Stimulated activated CD8-positive, alpha-beta memory T cell treated with anti-CD3 and anti-CD28 coated beads, Interleukin-15, amount 100 ng/mL, for 4 hours (primary cell): ENCODE data around the gene MANEAL.
"Not testable (repeated sequence)": the region's sequence is repeated elsewhere in the genome, so short reads cannot be mapped to it uniquely, and the experiment has no call there.

Experiments used
- DNase-seq, 2 donors: peaks; one replicate each; pipeline ENCODE4 v3.0.0-alpha.2; 2020; ENCODE audit warnings: low read depth in 2 of 2

MANEAL gene, protein sequence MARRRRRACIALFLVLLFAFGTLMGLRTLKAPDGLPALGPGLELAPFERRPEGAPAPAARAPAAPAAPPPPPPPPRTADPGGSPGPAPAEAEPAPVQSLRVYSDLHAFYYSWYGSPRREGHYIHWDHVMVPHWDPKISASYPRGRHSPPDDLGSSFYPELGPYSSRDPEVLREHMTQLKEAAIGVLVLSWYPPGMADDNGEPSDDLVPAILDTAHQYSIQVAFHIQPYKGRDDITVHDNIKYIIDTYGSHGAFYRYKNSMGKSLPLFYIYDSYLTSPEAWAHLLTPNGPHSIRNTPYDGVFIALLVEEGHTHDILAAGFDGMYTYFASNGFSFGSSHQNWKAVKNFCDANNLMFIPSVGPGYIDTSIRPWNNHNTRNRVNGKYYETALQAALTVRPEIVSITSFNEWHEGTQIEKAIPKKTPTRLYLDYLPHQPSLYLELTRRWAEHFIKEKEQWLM

DNA sequence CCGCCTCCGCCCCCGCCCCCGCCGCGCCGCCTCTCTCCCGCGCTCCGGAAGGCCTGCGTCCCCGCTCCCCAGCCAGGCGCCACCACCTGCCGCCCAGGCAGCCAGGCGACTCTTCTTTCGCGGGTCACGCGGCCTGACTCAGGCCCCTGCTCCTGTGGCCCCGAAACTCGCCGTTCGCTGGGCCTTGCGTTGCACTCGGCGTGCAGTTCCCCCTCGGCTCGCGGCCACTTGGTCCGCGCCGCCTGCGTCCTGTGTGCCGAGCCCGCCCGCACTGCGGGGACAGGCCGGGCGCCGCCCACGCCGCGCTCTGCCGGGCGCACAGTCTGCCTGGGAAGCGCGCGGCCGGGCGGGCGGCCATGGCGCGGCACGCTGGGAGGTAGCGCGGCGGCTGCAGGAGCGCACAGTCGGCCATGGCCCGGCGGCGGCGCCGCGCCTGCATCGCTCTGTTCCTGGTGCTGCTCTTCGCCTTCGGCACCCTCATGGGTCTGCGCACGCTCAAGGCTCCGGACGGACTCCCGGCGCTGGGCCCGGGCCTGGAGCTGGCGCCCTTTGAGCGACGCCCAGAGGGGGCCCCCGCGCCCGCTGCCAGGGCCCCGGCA is at the start of gene MANEAL:
MANEAL (plus strand) TSS at position 75 of the 599 bp plus-strand sequence; CDS start at position 411, 336 bp downstream.
- DNase-seq = no peak

DNA sequence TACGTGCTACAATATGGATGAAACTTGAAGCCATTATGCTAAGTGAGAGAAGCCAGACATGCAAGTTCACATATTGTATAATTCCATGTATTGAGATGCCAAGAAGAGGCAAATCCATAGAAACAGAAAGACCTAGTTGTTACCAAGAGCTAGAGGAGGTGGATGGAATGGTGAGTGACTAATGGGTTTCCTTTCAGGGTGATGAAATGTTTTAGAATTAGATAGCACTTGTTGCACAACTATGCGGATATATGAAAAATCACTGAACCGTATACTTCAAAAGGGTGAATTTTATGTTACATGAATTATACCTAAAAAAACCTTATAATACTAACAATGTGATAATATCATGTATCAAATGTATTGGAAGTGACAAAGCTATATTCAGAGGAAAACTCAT is 46.8 kb upstream of the MANEAL start:
- no peak for DNase-seq

DNA sequence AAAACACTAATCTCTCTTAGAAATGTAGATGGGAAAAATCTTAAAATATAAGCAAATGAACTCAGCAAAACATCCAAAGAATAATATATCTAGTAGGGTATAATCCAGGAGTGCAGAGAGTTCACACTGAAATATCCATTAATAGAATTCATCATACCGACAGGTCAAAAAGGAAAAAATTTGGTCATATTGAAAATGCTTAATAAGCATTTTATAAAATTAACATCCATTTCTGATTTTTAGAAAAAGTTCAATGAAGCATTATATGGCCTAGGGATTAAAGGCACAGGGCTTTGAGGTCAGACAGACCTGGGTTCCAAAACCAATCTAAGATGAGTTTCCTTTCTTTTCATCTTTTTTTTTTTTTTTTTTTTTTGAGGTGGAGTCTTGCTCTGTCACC is 45.1 kb upstream of the MANEAL start:
- DNase-seq = no peak

DNA sequence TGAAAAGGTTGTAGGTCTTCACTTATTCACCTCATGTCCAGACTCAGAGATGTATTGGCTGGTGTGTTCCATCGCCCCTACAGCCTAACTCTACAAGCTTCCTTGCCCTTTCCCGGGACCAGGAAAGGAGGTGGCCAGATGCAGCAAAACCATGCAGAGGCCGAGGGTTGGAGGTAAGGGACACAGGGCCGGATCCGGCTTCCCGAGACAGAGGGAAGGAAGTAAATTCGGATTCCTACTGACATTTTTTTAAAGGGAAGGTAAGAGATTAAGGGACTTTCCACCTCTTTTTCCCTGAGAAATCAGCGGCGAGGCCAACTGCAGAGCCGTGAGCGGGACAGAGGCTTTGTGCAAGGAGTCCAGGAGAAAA is 41.4 kb upstream of the MANEAL start:
- no peak for DNase-seq

DNA sequence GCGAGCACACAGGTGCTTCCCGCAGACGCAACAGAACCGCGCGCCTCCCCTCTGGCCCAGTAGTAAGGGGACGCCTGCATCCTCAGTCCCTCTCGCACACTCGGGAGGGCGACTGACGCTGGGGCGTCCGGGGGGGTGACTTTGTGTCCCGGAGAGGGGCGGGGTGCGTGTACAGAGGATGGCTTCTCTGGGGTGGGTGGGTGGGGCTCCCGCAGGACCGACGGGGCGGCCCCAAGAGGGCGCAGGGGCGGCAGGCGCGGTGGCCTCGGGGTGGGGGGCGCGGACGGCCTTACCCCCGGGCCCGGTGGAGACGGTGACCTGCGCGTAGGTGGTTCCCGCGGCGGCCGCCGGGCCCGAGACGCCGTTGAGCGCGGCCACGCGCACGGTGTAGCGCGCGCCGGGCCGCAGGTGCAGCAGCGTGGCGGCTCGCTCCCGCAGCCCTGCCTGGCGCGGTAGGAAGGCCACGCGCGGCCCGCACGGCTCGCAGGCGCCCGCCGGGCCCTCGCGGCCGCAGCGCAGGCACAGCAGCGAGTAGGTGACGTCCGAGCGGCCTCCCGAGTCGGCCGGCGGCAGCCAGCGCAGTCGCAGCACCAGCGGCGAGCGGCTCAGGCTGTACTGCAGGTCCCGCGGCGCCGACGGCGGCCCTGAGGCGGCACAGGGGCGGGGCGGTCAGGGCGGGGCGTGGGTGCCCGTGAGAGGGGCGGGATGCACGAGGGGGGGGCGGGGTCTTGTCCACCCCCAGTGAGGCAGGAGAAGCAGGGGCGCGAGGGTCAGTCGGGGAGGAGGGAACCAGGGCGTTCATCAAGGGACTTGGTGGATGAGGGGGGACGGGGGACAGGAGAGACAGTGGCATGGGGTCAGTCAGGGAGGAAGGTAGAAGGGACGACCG is 40.8 kb upstream of the MANEAL start:
- DNase-seq = no peak

DNA sequence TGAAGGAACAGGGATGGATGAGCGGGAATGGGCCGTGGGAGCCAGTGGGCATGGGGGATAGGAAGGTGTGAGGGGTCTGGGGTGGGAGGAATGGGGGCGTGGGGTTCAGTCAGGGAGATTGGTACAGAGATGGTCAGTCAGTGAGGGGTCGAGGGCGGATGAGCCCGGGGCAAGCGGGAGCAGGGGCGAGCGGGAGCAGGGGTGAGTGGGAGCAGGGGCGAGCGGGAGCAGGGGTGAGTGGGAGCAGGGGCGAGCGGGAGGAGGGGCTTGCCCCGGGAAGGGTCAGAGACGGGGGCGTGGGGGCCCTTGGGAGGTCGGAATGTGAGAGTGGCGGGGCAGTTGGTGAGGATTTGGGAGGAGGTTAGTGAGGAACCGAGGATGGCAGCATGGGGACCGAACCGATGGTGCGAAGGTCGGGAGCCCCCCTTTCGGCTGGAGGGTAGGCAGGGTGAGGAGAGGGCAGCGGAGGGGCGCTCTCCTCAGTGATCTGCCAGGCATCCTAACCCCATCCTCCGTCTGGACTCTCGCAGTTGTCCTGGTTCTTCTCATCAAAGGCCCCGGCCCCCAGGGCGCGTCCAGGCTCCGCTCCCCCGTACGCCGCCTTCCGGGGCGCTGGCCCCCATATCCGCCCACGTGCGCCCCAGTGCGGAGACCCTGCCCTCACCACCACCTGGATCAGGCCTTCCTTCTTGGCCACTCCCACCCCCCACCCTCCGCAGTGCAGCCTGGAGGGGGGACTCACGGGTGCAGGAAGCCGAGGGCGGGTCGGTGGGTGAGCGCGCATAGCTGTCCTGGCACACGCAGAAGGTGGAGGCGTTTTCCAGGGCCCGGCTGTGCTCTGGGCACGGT is 40.0 kb upstream of the MANEAL start:
- DNase-seq = no peak

DNA sequence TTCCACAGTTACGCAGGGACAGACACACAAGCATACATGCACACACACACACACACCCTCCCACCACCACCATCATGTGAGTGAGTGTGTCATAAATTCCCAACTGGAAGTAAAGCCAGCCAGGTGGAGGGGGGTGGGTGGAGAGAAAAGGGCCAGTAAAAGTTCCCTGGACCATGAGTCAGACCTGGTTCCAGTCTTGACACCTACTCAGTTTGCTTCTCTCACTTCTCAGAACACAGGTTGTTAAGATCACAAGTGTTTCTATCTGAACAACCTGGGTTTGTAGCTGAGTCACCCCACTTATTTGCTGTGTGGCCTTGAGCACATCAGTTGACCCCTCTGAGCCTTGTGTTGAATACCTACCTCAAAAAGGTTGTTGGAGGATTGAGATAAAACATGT is 38.4 kb upstream of the MANEAL start:
- no peak for DNase-seq

DNA sequence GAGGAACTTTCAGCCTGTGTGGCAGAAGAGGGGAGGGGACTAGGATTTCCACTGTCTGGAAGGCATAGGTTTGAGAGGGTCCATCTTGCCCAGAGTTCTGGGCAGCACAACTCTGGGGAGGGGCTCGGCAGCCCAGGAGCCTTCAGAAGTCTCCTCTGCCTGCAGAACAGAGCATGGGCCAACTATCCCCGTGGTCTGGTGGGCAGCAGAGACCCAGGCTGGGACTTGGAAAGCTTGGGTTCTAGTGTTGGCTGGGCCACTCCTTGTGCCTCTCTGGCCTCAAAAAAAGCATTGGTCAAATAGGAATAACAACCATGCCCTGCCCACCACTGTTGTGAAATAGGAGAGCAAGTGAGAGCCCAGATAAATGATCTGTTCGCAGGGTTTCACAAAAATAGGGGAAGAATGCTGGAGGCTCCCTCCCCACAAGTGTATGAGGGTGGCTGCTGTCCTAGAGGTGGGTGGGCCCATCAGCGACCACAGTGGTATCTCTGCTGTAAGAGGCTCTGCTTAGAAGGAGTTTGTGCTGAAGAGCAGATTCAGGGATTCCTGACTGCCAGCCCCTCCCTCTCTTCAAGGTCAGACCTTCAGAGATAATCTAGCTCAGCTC is 37.6 kb upstream of the MANEAL start:
- no peak for DNase-seq

DNA sequence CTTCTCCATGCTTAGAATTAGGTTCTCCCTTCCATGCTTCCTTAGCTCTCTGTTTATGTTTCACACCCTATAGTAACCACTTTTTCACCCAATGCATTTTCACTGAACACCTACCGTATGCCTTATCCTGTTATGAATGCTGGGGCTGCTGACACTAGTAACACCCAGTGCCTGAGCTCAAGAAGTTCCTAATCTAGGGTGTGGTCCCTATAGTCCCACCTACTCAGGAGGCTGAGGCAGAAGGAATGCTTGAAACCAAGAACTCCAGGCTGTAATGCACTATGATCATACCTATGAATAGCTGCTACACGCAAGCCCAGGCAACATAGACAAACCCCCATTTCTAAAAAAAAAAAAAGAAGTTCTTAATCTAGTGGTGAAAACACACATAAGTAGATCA is 34.2 kb upstream of the MANEAL start:
- no peak for DNase-seq

DNA sequence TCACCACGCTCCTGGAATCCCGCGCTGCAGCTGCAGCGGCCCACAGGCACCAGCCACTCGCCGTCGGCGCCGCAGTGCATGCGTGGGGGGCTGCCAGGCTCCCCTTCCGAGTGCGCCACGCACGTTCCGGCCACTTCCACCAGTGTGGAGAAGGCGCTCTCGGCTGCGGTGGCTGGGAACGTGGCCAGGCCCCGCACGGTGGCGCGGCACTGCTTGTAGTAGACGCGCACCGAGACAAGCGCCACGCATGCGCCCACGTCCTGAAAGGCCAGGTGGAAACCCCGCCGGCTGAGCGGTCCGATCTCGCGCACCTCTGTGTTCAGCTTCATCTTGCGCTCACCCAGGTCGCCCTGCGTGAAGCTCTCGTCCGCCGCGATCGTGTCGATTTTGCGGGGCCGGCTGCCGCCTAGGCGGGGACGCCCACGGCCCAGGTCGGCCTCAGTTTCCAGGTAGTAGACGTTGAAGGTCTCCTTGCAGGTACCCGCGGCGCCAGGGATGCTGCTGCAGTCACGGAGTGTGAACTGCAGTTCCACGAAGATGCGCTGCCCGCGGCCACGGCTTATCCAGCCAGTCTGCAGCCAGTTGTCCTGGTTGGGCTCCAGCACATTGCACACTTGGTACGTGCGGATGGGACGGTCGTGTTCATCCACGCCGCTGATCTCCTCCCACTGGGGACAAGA is 32.1 kb upstream of the MANEAL start:
- DNase-seq = no peak

DNA sequence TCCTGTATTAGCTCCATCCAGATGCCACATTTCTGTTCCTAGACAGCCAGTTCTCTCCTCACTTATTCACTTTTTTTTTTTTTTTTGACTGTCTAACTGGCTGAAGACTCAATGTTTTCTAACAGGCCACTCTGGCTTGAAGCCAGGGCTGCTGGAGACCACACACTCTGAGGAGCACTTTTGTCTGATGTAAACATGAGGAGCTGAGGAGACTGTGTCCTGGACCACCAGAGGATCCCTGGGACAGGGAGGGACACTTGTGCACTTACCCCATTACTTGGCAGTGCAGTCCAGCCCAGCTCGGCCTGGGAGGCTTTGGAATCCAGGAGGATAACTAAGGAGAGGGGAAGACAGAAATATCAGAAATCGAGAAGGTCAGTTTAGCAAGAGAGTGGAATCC is 31.1 kb upstream of the MANEAL start:
- DNase-seq = no peak

DNA sequence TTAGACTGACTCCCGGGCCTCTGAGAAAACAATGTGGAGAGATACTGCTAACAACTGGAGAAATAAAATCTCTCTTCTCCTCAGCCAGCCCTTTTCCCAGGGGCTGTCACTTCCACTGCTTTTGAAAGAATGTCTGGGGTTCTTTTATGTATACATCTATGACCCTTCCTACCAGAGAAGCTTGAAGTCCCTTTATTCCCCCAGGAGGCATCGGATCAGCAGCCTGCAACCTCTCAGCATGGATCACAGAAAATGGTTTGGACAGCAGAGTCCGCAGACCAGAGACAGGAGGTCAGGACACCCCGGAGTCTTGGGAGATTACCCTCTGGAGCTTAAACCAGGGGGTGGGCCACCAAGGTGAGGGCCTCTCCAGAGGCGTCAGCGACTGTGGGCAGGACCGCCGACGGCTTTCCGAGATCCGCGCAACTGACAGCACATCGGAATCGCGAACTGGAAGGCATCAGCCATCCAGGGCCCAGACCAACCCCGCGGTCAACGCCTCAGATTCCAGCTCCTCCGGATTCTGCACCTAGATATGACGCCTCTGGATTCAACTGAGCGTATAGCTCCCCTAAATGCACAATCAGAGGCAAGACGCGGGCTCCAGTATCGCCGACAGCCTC is 29.7 kb upstream of the MANEAL start:
- no peak for DNase-seq

DNA sequence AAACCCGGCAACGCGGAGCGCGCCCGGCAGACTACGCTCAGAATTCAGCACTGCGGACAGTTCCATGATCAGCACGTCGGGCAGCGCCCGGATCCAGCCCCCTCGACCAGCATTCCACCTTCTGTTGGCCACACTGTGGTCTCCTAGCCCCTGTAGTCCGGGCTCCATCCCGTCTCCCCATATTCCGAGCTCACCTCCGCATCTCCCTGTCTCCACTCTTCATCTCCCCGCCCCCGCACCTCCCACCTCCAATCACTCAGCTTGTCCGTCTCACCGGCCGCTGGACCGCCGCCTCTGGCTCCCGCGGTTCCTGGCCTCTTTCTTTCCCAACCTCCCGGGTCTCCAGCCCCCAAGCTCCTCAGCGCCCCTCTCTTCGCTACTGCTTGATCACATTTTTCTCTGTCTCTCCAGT is 29.2 kb upstream of the MANEAL start:
- no peak for DNase-seq

DNA sequence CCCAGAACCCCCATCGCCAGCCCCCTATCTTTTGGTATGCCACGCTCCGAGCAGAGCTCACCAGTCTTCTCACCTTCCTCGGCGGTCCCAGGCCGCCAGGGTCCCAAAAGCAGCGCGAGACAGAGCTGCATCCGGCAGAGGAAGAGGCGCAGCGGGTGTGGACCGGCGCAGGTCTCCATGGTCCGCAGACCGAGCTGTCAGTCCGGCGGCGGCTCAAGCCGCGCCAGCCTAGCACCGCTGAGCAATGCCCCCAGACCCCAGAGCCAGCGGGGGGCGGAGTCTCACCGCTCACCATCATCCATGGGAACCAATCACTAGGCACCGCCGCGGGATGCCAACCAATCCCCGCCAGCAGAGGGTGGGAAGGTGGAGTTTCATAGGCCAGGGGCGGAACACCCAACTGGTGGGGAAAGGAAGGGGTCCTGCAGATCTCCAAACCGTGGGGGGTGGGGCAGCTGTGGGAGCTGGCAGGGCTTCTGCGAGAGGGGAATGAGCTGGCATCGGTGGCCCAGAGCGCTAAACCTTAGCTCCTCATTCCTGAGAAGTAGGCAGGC is 28.7 kb upstream of the MANEAL start, which contains the start of gene EPHA10:
EPHA10 (minus strand) TSS at position 233 of the 554 bp plus-strand sequence; CDS start at position 179, 54 bp downstream.
- DNase-seq = no peak

DNA sequence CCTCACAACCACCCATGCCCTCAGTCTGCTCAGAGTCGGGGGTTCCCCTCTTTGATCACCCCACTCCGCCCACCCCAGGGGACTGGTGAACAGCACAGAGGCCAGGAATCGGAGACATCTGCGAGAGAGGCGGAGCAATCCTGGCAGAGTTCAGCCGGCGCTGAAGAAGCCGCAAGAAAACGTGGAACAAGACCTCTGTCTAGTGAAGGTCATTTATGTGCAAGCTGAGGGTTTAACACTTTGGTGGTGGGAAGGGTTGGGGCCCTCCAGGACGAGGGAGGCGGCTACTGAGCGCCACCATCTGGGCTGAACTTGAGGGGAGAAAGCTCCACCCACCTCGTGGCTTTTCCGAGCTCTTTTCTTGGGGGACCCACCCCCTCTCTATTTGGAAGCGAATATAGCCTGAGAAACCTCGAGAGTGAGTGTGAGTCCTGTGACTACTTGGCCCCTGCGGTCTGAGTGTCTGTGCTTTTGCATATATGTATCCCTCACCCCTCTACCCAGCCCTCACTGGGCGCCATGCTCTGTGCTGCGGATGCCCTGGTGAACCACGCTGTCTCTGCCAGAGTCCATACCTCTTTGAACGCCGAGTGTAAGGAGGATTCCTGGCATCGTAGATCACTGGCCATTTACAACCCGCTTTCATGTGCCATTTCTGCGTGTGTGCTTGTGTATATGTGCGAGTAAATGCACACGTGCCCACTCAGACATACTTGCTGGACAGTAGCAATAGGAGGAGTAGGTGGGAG is 27.6 kb upstream of the MANEAL start:
- no peak for DNase-seq

DNA sequence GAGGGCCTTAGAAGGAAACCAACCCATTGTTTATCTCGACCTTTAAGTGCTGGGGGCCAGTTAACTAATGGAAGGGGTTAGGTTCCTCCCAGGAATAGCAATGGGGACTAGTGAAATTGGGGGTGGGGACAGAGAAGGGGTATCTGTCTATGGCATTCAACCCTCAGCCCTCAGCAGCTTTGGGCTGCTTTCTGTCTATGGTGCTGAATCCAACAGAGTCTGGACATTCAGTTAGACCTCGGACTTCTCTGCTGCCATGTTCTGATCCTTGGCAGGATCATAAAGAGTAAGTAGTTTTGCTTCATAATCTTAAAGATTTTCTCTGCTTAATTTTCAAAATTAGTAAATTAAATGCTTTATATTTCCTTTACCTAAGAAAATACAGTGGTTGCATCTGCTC is 26.2 kb upstream of the MANEAL start:
- DNase-seq = no peak

DNA sequence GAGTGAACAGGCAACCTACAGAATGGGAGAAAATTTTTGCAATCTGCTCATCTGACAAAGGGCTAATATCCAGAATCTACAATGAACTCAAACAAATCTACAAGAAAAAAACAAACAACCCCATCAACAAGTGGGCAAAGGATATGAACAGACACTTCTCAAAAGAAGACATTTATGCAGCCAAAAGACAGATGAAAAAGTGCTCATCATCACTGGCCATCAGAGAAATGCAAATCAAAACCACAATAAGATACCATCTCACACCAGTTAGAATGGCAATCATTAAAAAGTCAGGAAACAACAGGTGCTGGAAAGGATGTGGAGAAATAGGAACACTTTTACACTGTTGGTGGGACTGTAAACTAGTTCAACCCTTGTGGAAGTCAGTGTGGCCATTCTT is 22.2 kb upstream of the MANEAL start:
- DNase-seq = not testable (repeated sequence)

DNA sequence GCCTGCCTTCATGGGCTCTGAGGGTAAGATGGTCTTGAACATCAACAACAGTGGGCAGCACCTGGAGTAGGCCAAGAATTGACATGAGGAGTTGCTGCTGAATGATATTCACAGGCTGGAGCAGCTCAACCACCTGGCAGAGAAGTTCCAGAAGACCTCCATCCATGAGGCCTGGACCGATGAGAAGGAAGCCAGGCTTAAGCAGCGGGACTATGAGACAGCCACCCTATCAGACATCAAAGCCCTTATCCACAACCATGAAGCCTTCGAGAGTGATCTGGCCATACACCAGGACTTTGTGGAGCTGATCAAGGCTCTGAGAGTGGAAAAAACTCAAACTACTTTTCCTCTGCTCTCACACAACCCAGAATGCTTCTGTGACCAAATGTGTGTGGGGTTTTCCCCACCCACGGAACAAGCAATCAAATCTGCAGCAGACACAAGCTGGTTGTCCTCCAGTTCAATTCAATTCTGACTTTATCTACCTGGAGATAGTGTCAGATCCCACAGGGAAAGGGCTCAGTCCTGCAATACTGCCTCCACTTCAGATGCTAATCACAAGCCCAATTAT is 16.6 kb upstream of the MANEAL start:
- DNase-seq = no peak

DNA sequence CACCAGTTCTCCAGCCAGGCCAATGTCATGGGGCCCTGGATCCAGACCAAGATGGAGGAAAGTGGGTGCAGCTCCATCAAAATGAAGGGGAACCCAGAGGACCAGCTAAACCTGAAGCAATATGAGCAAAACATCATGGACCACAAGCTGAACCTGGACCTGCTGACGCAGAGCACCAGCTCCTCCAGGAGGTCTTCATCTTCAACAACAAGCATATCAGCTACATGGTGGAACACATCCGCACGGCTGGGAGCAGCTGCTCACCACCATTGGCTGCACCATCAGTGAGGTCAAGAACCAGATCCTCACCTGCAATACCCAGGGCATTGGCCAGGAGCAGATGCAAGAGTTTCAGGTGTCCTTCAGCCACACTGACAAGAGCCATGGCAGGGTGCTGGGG is 15.0 kb upstream of the MANEAL start:
- no peak for DNase-seq
